ENCODE results near the gene TESK1.
A peak's percentile ranks its signal among the peaks of the same experiment; 100 is the strongest.
"Not testable (repeated sequence)": the region's sequence is repeated elsewhere in the genome, so short reads cannot be mapped to it uniquely, and the experiment has no call there.

The TESK1 gene

GRCh38 chr9:35639631-35640030 is 34.6 kb downstream of the TESK1 start:
- Histone ChIP-seq H3K18ac (ENCODE audit: low read length) (no peak overlapping the region), H3K27ac (ENCODE audit: low read depth, low read length) (no peak overlapping the region), H2BK120ac (ENCODE audit: low read depth, low read length) (no peak overlapping the region), H3K4me2 (ENCODE audit: low read length) (no peak overlapping the region), H2BK15ac (replicated peaks; ENCODE audit: low read depth) (no peak overlapping the region), H3K4me1 (ENCODE audit: control insufficient read depth, low read depth, low read length) (no peaks in the 10 kb centered on the region), H4K5ac (ENCODE audit: low read length) (no peak overlapping the region), H3K4ac (ENCODE audit: low read depth, low read length) (no peak overlapping the region), H2AK5ac (ENCODE audit: low read length) (no peak overlapping the region), H3K79me2 (ENCODE audit: control insufficient read depth, insufficient read depth, low read length) (no peaks in the 10 kb centered on the region), H2BK5ac (ENCODE audit: low read length) (no peak overlapping the region), H3K9ac (ENCODE audit: low read length) (no peak overlapping the region), H3K4me3 (ENCODE audit: low read length) (no peak overlapping the region), H3K36me3 (ENCODE audit: control insufficient read depth, insufficient read depth, low read length) (no peaks in the 10 kb centered on the region), H3K79me1 (ENCODE audit: low read length) (no peaks in the 10 kb centered on the region), H3K23ac (ENCODE audit: low read length) (no peak overlapping the region), H3K56ac (ENCODE audit: low read length) (no peak overlapping the region), H3K27me3 (ENCODE audit: insufficient read depth, low read length, poor library complexity) (no peaks in the 10 kb centered on the region), H4K8ac (ENCODE audit: low read depth, low read length) (no peak overlapping the region)
- DNase-seq = no peak
- no CpG with 5 or more reads among the region's 1 CpG for WGBS (ENCODE audit: extremely low coverage, insufficient coverage, low lambda C conversion rate)

- not testable (repeated sequence) for H2BK120ac ChIP-seq (ENCODE audit: low read depth, low read length); H2BK5ac ChIP-seq (ENCODE audit: low read length); H3K4me3 ChIP-seq (ENCODE audit: low read length); H3K27me3 ChIP-seq (ENCODE audit: insufficient read depth, low read length, poor library complexity); H3K56ac ChIP-seq (ENCODE audit: low read length); H3K18ac ChIP-seq (ENCODE audit: low read length); H3K36me3 ChIP-seq (ENCODE audit: control insufficient read depth, insufficient read depth, low read length); H3K27ac ChIP-seq (ENCODE audit: low read depth, low read length); H2BK15ac ChIP-seq (replicated peaks; ENCODE audit: low read depth); H3K23ac ChIP-seq (ENCODE audit: low read length); H2AK5ac ChIP-seq (ENCODE audit: low read length); DNase-seq; H3K4me2 ChIP-seq (ENCODE audit: low read length); H3K4ac ChIP-seq (ENCODE audit: low read depth, low read length); H4K8ac ChIP-seq (ENCODE audit: low read depth, low read length); H3K79me1 ChIP-seq (ENCODE audit: low read length); H3K79me2 ChIP-seq (ENCODE audit: control insufficient read depth, insufficient read depth, low read length); H3K9ac ChIP-seq (ENCODE audit: low read length); H4K5ac ChIP-seq (ENCODE audit: low read length); H3K4me1 ChIP-seq (ENCODE audit: control insufficient read depth, low read depth, low read length)
- no CpG with 5 or more reads among the region's 15 CpGs for WGBS (ENCODE audit: extremely low coverage, insufficient coverage, low lambda C conversion rate)
Measured at GRCh38 chr9:35640431-35640830, 35.4 kb downstream of the TESK1 start.

DNA sequence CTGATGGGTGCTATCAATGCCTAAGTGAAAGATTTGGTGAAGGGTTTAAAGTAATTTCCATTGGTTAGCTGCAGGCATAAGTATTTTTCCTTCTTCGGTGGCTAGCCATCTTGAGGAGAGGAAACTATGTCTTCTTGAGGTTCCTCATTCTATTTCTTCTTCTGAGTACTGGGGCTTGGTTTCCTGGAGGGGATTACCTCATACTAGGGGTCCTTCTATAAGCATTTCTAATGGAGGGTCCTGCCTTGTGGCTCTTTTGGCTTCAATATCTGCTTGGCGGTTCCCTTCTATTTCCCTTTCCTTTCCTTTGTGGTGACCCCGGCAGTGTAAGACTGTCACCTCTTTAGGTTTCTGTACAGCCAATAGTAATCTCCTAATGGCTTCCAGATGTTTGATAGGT is 36.4 kb downstream of the TESK1 start:
- H3K4ac ChIP-seq (ENCODE audit: low read depth, low read length); H3K4me1 ChIP-seq (ENCODE audit: control insufficient read depth, low read depth, low read length); H2BK5ac ChIP-seq (ENCODE audit: low read length); H3K36me3 ChIP-seq (ENCODE audit: control insufficient read depth, insufficient read depth, low read length); H3K79me1 ChIP-seq (ENCODE audit: low read length); H3K9ac ChIP-seq (ENCODE audit: low read length); H3K56ac ChIP-seq (ENCODE audit: low read length); H3K18ac ChIP-seq (ENCODE audit: low read length); H3K4me2 ChIP-seq (ENCODE audit: low read length); H3K23ac ChIP-seq (ENCODE audit: low read length); H4K8ac ChIP-seq (ENCODE audit: low read depth, low read length); DNase-seq; H2BK15ac ChIP-seq (replicated peaks; ENCODE audit: low read depth); H3K79me2 ChIP-seq (ENCODE audit: control insufficient read depth, insufficient read depth, low read length); H4K5ac ChIP-seq (ENCODE audit: low read length); H2BK120ac ChIP-seq (ENCODE audit: low read depth, low read length); H3K4me3 ChIP-seq (ENCODE audit: low read length); H3K27me3 ChIP-seq (ENCODE audit: insufficient read depth, low read length, poor library complexity); H2AK5ac ChIP-seq (ENCODE audit: low read length); H3K27ac ChIP-seq (ENCODE audit: low read depth, low read length): not testable (repeated sequence)
- WGBS (ENCODE audit: extremely low coverage, insufficient coverage, low lambda C conversion rate) = no CpG with 5 or more reads among the region's 3 CpGs

DNA sequence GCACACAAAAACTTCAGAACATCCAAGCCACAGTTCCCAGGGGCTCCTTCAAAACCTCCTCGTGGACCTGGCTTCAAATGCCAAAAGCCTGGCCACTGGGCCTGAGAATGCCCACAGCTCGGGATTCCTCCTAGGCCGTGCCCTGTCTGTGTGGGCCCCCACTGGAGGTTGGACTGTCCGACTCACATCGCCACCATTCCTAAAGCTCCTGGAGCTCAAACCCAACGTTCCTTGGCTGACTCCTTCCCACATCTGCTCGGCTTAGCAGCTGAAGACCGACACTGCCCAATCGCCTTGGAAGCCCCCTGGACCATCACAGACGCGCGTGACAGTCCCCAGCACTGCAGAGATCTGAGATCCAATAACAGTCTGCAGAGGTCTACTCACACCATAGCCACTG is 38.0 kb downstream of the TESK1 start:
- WGBS (ENCODE audit: extremely low coverage, insufficient coverage, low lambda C conversion rate) = no CpG with 5 or more reads among the region's 12 CpGs
- Histone ChIP-seq H2BK120ac (ENCODE audit: low read depth, low read length) (no peak overlapping the region), H3K4me3 (ENCODE audit: low read length) (no peak overlapping the region), H4K5ac (ENCODE audit: low read length) (no peak overlapping the region), H2AK5ac (ENCODE audit: low read length) (no peak overlapping the region), H3K4me1 (ENCODE audit: control insufficient read depth, low read depth, low read length) (no peaks in the 10 kb centered on the region), H3K27ac (ENCODE audit: low read depth, low read length) (no peak overlapping the region), H3K4ac (ENCODE audit: low read depth, low read length) (no peak overlapping the region), H4K8ac (ENCODE audit: low read depth, low read length) (no peak overlapping the region), H3K79me1 (ENCODE audit: low read length) (no peaks in the 10 kb centered on the region), H3K9ac (ENCODE audit: low read length) (no peak overlapping the region), H3K36me3 (ENCODE audit: control insufficient read depth, insufficient read depth, low read length) (no peaks in the 10 kb centered on the region), H3K56ac (ENCODE audit: low read length) (no peak overlapping the region), H2BK15ac (replicated peaks; ENCODE audit: low read depth) (no peak overlapping the region), H3K23ac (ENCODE audit: low read length) (no peak overlapping the region), H3K79me2 (ENCODE audit: control insufficient read depth, insufficient read depth, low read length) (no peaks in the 10 kb centered on the region), H3K27me3 (ENCODE audit: insufficient read depth, low read length, poor library complexity) (no peaks in the 10 kb centered on the region), H2BK5ac (ENCODE audit: low read length) (no peak overlapping the region), H3K18ac (ENCODE audit: low read length) (no peak overlapping the region), H3K4me2 (ENCODE audit: low read length) (no peak overlapping the region)
- no peak for DNase-seq

DNA sequence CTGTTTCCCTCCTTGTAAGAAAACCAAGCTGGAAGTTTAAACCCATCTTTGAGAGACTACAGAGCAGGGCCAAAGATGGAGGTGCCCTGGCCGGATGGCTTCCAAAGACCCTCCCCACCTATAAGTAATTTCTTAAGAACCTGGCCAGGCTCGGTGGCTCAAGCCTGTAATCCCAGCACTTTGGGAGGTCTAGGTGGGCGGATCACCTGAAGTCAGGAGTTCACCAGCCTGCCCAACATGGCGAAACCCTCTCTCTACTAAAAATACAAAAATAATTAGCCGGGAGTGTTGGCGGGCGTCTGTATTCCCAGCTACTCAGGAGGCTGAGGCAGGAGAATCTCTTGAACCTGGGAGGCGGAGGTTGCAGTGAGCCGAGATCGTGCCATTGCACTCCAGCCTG is 40.7 kb downstream of the TESK1 start:
- DNase-seq; H3K4me3 ChIP-seq (ENCODE audit: low read length); H2BK15ac ChIP-seq (replicated peaks; ENCODE audit: low read depth); H3K27me3 ChIP-seq (ENCODE audit: insufficient read depth, low read length, poor library complexity); H3K4ac ChIP-seq (ENCODE audit: low read depth, low read length); H3K23ac ChIP-seq (ENCODE audit: low read length); H3K4me1 ChIP-seq (ENCODE audit: control insufficient read depth, low read depth, low read length); H2BK5ac ChIP-seq (ENCODE audit: low read length); H4K8ac ChIP-seq (ENCODE audit: low read depth, low read length); H3K79me2 ChIP-seq (ENCODE audit: control insufficient read depth, insufficient read depth, low read length); H3K79me1 ChIP-seq (ENCODE audit: low read length); H2AK5ac ChIP-seq (ENCODE audit: low read length); H2BK120ac ChIP-seq (ENCODE audit: low read depth, low read length); H3K36me3 ChIP-seq (ENCODE audit: control insufficient read depth, insufficient read depth, low read length); H4K5ac ChIP-seq (ENCODE audit: low read length): not testable (repeated sequence)
- no CpG with 5 or more reads among the region's 10 CpGs for WGBS (ENCODE audit: extremely low coverage, insufficient coverage, low lambda C conversion rate)
- Histone ChIP-seq H3K27ac (ENCODE audit: low read depth, low read length) (peak overlapping the region; percentile 72), H3K9ac (ENCODE audit: low read length) (peak overlapping the region; percentile 70), H3K18ac (ENCODE audit: low read length) (peak overlapping the region; percentile 52), H3K56ac (ENCODE audit: low read length) (peak overlapping the region; percentile 92), H3K4me2 (ENCODE audit: low read length) (peak overlapping the region; percentile 42)

GRCh38 chr9:35646153-35646532 is 41.1 kb downstream of the TESK1 start:
- peak; percentile 92 for DNase-seq
- WGBS (ENCODE audit: extremely low coverage, insufficient coverage, low lambda C conversion rate) = no CpG with 5 or more reads among the region's 11 CpGs

More at GRCh38 chr9:35646153-35646532, 41.1 kb downstream of the TESK1 start:
- H4K8ac ChIP-seq (ENCODE audit: low read depth, low read length) = no peak overlapping the region
- H3K18ac ChIP-seq (ENCODE audit: low read length) = peak overlapping the region; percentile 52
- no peaks in the 10 kb centered on the region for H3K4me1 ChIP-seq (ENCODE audit: control insufficient read depth, low read depth, low read length)
- peak overlapping the region; percentile 72 for H3K27ac ChIP-seq (ENCODE audit: low read depth, low read length)
- H3K56ac ChIP-seq (ENCODE audit: low read length) = peak overlapping the region; percentile 92
- no peaks in the 10 kb centered on the region for H3K36me3 ChIP-seq (ENCODE audit: control insufficient read depth, insufficient read depth, low read length)
- H3K27me3 ChIP-seq (ENCODE audit: insufficient read depth, low read length, poor library complexity) = no peaks in the 10 kb centered on the region
- no peak overlapping the region for H2BK120ac ChIP-seq (ENCODE audit: low read depth, low read length)
- H2BK15ac ChIP-seq (replicated peaks; ENCODE audit: low read depth) = no peak overlapping the region
- no peak overlapping the region for H3K23ac ChIP-seq (ENCODE audit: low read length)
- peak overlapping the region; percentile 70 for H3K9ac ChIP-seq (ENCODE audit: low read length)
- H2BK5ac ChIP-seq (ENCODE audit: low read length) = no peak overlapping the region
- peak overlapping the region; percentile 85 for H3K4me3 ChIP-seq (ENCODE audit: low read length)
- H3K79me2 ChIP-seq (ENCODE audit: control insufficient read depth, insufficient read depth, low read length) = no peaks in the 10 kb centered on the region
- no peaks in the 10 kb centered on the region for H3K79me1 ChIP-seq (ENCODE audit: low read length)
- H4K5ac ChIP-seq (ENCODE audit: low read length) = no peak overlapping the region
- H2AK5ac ChIP-seq (ENCODE audit: low read length) = no peak overlapping the region
- no peak overlapping the region for H3K4ac ChIP-seq (ENCODE audit: low read depth, low read length)
- peak overlapping the region; percentile 42 for H3K4me2 ChIP-seq (ENCODE audit: low read length)

All from mesendoderm (in vitro differentiated cells).